GM21529 (cell line): ENCODE data around the gene EIF4ENIF1.
"Not testable (repeated sequence)": the region's sequence is repeated elsewhere in the genome, so short reads cannot be mapped to it uniquely, and the experiment has no call there.

ENCODE experiments used
- ATAC-seq: cut with Tn5 transposase; IDR thresholded peaks from one replicate; pipeline ENCODE4 v1.9.1; 2021; ENCODE audit not compliant: unreplicated experiment

EIF4ENIF1 gene, protein sequence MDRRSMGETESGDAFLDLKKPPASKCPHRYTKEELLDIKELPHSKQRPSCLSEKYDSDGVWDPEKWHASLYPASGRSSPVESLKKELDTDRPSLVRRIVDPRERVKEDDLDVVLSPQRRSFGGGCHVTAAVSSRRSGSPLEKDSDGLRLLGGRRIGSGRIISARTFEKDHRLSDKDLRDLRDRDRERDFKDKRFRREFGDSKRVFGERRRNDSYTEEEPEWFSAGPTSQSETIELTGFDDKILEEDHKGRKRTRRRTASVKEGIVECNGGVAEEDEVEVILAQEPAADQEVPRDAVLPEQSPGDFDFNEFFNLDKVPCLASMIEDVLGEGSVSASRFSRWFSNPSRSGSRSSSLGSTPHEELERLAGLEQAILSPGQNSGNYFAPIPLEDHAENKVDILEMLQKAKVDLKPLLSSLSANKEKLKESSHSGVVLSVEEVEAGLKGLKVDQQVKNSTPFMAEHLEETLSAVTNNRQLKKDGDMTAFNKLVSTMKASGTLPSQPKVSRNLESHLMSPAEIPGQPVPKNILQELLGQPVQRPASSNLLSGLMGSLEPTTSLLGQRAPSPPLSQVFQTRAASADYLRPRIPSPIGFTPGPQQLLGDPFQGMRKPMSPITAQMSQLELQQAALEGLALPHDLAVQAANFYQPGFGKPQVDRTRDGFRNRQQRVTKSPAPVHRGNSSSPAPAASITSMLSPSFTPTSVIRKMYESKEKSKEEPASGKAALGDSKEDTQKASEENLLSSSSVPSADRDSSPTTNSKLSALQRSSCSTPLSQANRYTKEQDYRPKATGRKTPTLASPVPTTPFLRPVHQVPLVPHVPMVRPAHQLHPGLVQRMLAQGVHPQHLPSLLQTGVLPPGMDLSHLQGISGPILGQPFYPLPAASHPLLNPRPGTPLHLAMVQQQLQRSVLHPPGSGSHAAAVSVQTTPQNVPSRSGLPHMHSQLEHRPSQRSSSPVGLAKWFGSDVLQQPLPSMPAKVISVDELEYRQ

GRCh38 chr22:31489632-31490495 is at the start of gene EIF4ENIF1:
EIF4ENIF1 (minus strand) TSS chr22:31489842; CDS start chr22:31488718, 1,124 bp downstream.
- peak; percentile 32 for ATAC-seq

- no peak for ATAC-seq
These were observed 49.2 kb upstream of the EIF4ENIF1 start for GRCh38 chr22:31538815-31539214.

- ATAC-seq = peak; percentile 63
These were observed 47.4 kb upstream of the EIF4ENIF1 start for GRCh38 chr22:31537019-31537535.

DNA sequence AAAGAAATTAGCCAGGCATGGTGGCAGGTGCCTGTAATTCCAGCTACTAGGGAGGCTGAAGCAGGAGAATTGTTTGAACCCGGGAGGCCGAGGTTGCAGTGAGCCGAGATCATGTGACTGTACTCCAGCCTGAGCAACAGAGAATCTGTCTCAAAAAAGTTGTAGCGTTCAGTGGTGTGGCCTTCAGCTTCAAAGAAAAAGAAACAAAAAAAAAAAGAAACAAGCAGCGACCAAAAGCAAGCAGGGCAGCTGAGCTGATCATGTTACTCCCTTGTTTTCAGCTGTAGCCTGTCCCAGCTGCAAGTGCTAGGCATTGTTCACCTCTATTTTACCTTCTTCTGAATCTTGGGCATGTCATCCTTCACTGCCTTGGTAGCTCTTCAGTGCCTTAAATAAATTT is 43.7 kb upstream of the EIF4ENIF1 start:
- no peak for ATAC-seq

- no peak for ATAC-seq
These were observed 42.4 kb upstream of the EIF4ENIF1 start for GRCh38 chr22:31532060-31532459.

- no peak for ATAC-seq
These were observed 41.2 kb upstream of the EIF4ENIF1 start for GRCh38 chr22:31530823-31531195.

DNA sequence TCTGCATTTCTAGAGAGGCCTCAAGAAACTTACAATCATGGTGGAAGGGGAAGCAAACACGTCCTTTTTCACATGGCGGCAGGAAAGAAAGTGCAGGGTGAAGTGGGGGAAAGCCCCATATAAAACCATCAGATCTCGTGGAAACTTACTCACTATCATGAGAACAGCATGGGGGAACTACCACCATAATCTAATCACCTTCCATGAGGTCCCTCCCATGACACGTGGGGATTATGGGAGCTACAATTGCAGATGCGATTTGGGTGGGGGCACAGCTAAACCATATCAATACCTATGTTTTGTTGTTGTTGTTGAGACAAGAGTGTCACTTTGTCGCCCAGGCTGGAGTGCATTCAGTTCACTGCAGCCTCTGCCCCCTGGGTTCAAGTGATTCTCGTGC is 36.6 kb upstream of the EIF4ENIF1 start:
- ATAC-seq = no peak

DNA sequence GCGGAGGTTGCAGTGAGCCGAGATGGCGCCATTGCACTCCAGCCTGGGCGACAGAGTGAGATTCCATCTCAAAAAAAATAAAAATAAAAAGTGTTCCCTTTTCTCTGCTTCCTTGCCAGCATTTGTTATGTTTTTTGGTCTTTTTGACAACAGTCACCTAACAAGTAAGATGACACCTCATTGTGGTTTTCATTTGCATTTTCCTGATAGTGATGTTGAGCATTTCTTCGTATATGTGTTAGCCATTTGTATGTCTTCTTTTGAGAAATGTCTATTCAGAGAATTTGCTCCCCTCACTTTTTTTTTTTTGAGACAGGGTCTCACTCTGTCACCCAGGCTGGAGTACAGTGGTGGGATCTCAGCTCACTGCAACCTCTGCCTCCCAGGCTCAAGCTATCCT is 34.5 kb upstream of the EIF4ENIF1 start:
- not testable (repeated sequence) for ATAC-seq

DNA sequence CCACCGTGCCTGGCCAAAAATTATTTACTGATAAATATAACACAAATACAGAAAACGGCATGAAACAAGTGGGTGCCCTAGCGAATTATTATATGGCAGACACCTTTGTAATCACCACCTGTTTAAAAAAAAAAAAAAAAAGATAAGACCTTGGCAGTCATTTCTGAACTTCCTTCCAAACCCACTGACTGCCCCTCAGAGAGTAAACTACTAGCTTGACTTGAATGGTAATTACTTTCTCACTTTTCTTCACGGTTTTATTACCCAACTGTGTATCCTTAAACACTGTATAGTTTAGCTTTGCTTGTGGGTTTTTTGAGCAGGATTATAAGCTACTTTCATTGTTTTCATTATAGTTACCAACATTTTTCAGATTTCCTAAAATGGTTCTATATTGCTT is 30.4 kb upstream of the EIF4ENIF1 start:
- no peak for ATAC-seq

DNA sequence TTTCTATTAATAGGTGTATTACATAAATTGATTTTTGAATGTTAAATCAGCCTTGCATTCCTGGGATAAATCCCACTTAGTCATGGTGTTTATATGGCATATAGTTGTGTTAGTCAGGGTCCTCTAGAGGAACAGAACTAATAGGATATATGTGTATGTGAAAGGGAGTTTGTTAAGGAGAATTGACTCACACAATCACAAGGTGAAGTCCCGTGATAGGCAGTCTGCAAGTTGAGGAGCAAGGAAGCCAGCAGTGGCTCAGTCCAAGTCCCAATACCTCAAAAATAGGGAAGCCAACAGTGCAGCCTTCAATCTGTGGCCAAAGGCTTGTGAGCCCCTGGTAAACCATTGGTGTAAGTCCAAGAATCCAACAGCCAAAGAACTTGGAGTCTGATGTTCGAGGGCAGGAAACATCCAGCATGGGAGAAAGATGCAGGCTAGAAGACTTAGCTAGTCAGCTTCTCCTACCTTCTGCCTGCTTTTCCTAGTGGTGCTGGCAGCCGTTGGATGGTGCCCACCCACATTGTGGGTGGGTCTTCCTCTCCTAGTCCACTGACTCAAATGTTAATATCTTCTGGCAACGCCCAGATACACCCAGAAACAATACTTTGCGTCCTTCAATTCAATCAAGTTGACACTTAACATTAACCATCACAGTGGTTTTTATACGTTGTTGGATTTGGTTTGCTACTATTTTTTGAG is 19.6 kb upstream of the EIF4ENIF1 start:
- ATAC-seq = no peak

GRCh38 chr22:31508536-31508935 is 18.9 kb upstream of the EIF4ENIF1 start:
- ATAC-seq = no peak

DNA sequence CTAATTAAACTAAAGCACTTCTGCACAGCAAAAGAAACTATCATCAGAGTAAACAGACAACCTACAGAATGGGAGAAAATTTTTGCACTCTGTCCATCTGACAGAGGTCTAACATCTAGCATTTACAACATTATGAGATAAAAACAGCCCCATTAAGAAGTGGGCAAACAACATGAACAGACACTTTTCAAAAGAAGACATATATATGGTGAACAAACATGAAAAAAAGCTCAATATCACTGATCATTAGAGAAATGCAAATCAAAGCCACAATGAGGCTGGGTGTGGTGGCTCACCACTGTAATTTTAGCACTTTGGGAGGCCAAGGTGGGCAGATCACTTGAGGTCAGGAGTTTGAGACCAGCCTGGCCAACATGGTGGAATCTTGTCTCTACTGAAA is 17.9 kb upstream of the EIF4ENIF1 start:
- ATAC-seq = not testable (repeated sequence)

- no peak for ATAC-seq
These were observed 14.6 kb upstream of the EIF4ENIF1 start for GRCh38 chr22:31504282-31504681.

DNA sequence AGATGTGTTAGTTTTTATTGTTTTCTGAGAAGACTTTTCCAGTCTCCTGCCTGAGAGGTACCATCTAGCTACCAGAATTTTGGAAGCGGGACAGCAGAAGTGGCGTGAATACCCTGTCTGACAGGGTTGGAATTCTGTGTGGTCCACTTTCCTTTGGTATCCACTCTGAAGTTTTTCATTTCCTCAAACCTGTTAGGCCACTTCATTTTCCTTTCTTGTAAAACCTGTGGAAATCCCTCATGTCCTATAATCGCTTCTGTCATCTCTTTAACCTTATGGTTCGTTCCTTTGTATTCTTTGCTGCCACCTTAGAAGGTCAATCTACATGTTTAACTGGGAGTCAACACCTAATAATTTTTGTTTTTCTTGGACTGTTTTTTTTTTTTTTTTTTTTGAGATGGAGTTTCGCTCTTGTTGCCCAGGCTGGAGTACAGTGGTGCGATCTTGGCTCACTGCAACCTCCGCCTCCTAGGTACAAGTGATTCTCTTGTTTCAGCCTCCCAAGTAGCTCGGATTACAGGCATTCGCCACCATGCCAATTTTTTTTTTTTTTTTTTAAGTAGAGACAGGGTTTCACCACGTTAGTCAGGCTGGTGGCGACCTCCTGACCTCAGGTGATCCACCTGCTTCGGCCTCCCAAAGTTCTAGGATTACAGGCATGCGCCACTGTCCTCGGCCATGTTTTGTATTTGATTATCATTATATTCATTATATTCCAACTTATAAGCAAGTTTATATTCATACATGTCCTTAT is 13.7 kb upstream of the EIF4ENIF1 start:
- ATAC-seq = no peak

- ATAC-seq = no peak
These were observed 12.1 kb upstream of the EIF4ENIF1 start for GRCh38 chr22:31501738-31502137.

- ATAC-seq = no peak
These were observed 7.7 kb upstream of the EIF4ENIF1 start for GRCh38 chr22:31497148-31497938.

GRCh38 chr22:31496735-31497146 is 7.1 kb upstream of the EIF4ENIF1 start:
- ATAC-seq = peak; percentile 7

GRCh38 chr22:31496007-31496734 is 6.5 kb upstream of the EIF4ENIF1 start, which contains the start of gene SFI1:
SFI1 (plus strand) TSS chr22:31496536; CDS start chr22:31508285, 11,749 bp downstream.
- ATAC-seq = peak; percentile 72
